SK-N-SH (cell line): ENCODE results near the gene UBE2I. TPM values are rescaled to one million over a fixed set of nuclear protein-coding genes. Genes with fewer than 3 reads are reported as not detected.
"Not testable (repeated sequence)": the region's sequence is repeated elsewhere in the genome, so short reads cannot be mapped to it uniquely, and the experiment has no call there.

ENCODE experiments used
- CTCF ChIA-PET: fragments of 300-600, 350-600 bp; formaldehyde crosslinking; extraction: SDS; loops from one replicate; lab custom pipeline; 2021; lab: Yijun Ruan, JAX
- POLR2A ChIA-PET: fragments of 350-600 bp; sonication (Branson Sonifier 250); formaldehyde crosslinking; extraction: SDS; loops from one replicate; lab custom pipeline; 2020; ENCODE audit warnings: antibody characterized with exemption, inconsistent platforms; lab: Yijun Ruan, JAX
- DNase-seq: peaks from one replicate; pipeline ENCODE4 v3.0.0; 2012
- H2AFZ ChIP-seq: fragments of 200-600 bp; sonication (generic); 2 replicates; pipeline ENCODE4 v1.8.1; 2016; ENCODE audit warnings: antibody characterized with exemption, mild to moderate bottlenecking, low read depth
- H3F3A ChIP-seq: fragments of 200-600 bp; sonication (generic); replicated peaks from 2 replicates; pipeline ENCODE3; 2016; ENCODE audit warnings: antibody characterized with exemption, mild to moderate bottlenecking; ENCODE audit not compliant: insufficient read depth
- H3K27ac ChIP-seq, 2 experiments: fragments of 200-500 bp in 1 of 2; fragments of 200-600 bp in 1 of 2; sonication (Bioruptor generic) in 1 of 2; sonication (generic), shearing (Covaris generic) in 1 of 2; 2 replicates each; pipeline versions ENCODE4 v1.5.1 to v1.6.1; 2014 to 2016; ENCODE audit warnings: low read depth in 2 of 2, inconsistent platforms in 1 of 2, low read length in 1 of 2, mild to moderate bottlenecking in 1 of 2, mixed read lengths in 1 of 2
- H3K27me3 ChIP-seq: fragments of 200-600 bp; sonication (generic), shearing (Covaris generic); 2 replicates; pipeline ENCODE4 v1.6.1; 2016; ENCODE audit warnings: mixed run types; ENCODE audit not compliant: insufficient read depth
- H3K36me3 ChIP-seq, 2 experiments: fragments of 200-500 bp in 1 of 2; fragments of 200-600 bp in 1 of 2; sonication (Bioruptor generic) in 1 of 2; sonication (generic) in 1 of 2; replicated peaks in 1 of 2; 2 replicates each; pipeline versions ENCODE3 to v1.5.1; 2014 to 2016; ENCODE audit warnings: low read length in 1 of 2, mild to moderate bottlenecking in 1 of 2; ENCODE audit not compliant: insufficient read depth in 2 of 2, control insufficient read depth in 1 of 2
- H3K4me1 ChIP-seq, 2 experiments: fragments of 200-500 bp in 1 of 2; fragments of 200-600 bp in 1 of 2; sonication (Bioruptor generic) in 1 of 2; sonication (generic), shearing (Covaris generic) in 1 of 2; 2 replicates each; pipeline versions ENCODE4 v1.5.1 to v1.6.1; 2014 to 2016; ENCODE audit warnings: low read depth in 1 of 2, low read length in 1 of 2, mixed run types in 1 of 2; ENCODE audit not compliant: insufficient read depth in 2 of 2, control insufficient read depth in 1 of 2
- H3K4me2 ChIP-seq: fragments of 200-600 bp; sonication (generic), shearing (Covaris generic); 2 replicates; pipeline ENCODE4 v1.6.1; 2017; ENCODE audit warnings: mixed run types
- H3K4me3 ChIP-seq, 2 experiments: fragments of 200-500 bp in 1 of 2; fragments of 200-600 bp in 1 of 2; sonication (Bioruptor generic) in 1 of 2; sonication (generic), shearing (Covaris generic) in 1 of 2; 2 replicates each; pipeline versions ENCODE4 v1.5.1 to v1.8.1; 2014 to 2016; ENCODE audit warnings: low read depth in 2 of 2, inconsistent platforms in 1 of 2, low read length in 1 of 2, mild to moderate bottlenecking in 1 of 2, mixed read lengths in 1 of 2, moderate library complexity in 1 of 2
- H3K79me2 ChIP-seq: fragments of 200-600 bp; sonication (generic); 2 replicates; pipeline ENCODE4 v1.8.1; 2017; ENCODE audit warnings: mild to moderate bottlenecking; ENCODE audit not compliant: insufficient read depth
- H3K9ac ChIP-seq: fragments of 200-600 bp; sonication (generic); 2 replicates; pipeline ENCODE4 v1.6.1; 2017; ENCODE audit warnings: mixed run types
- H3K9me2 ChIP-seq: fragments of 200-600 bp; sonication (generic); 2 replicates; pipeline ENCODE4 v1.6.1; 2017; ENCODE audit warnings: mixed run types
- H3K9me3 ChIP-seq: fragments of 200-600 bp; sonication (generic); 2 replicates; pipeline ENCODE4 v1.6.1; 2017; ENCODE audit warnings: mixed run types, mild to moderate bottlenecking, moderate library complexity
- H4K20me1 ChIP-seq: fragments of 200-600 bp; sonication (generic); 2 replicates; pipeline ENCODE4 v1.6.1; 2017; ENCODE audit warnings: mild to moderate bottlenecking, mixed run types; ENCODE audit not compliant: insufficient read depth
- CHD2 ChIP-seq: fragments of 150-350 bp; IDR thresholded peaks from 2 replicates; pipeline ENCODE4 v1.6.1; 2018; ENCODE audit warnings: low read length; ENCODE audit not compliant: partially characterized antibody
- ELF1 ChIP-seq: IDR thresholded peaks from 2 replicates; pipeline ENCODE4 v1.4.0; 2012
- GATA2 ChIP-seq: sonication (generic); formaldehyde crosslinking; IDR thresholded peaks from 2 replicates; pipeline ENCODE4 v1.5.0; 2020; ENCODE audit warnings: mild to moderate bottlenecking, missing genetic modification reagents
- MEF2A ChIP-seq: IDR thresholded peaks from 2 replicates; pipeline ENCODE4 v1.4.0; 2012; ENCODE audit warnings: low read depth, borderline replicate concordance
- RCOR1 ChIP-seq: fragments of 150-350 bp; IDR thresholded peaks from 2 replicates; pipeline ENCODE4 v1.6.1; 2017; ENCODE audit warnings: antibody characterized with exemption, low read length
- TCF12 ChIP-seq: IDR thresholded peaks from 2 replicates; pipeline ENCODE4 v1.4.0; 2012
- WGBS: methylation state at CpG from one replicate; pipeline ENCODE4 v1.1.6; 2017; ENCODE audit warnings: low lambda C conversion rate; 5-methylcytosine and 5-hydroxymethylcytosine counted together
- polyA plus RNA-seq, 3 experiments: library from polyadenylated mRNA; depleted of rRNA; stranded (reverse); fragments of >200 nt; gene quantifications; 2 replicates each; pipeline ENCODE4 v1.2.3, GENCODE V29; 2012
- TF ChIP-seq, protein P1 (sequence below): IDR thresholded peaks from 2 replicates; pipeline ENCODE4 v1.4.0; 2012; ENCODE audit warnings: low read depth, borderline replicate concordance
- TF ChIP-seq, protein P2 (sequence below): fragments of 150-350 bp; IDR thresholded peaks from 2 replicates; pipeline ENCODE4 v1.6.1; 2017; ENCODE audit warnings: antibody characterized with exemption, low read length, low read depth, borderline replicate concordance

UBE2I gene
- polyA plus RNA-seq, 1 of the 3 experiments (the other 2 are of a cell fraction) = 107 TPM

DNA sequence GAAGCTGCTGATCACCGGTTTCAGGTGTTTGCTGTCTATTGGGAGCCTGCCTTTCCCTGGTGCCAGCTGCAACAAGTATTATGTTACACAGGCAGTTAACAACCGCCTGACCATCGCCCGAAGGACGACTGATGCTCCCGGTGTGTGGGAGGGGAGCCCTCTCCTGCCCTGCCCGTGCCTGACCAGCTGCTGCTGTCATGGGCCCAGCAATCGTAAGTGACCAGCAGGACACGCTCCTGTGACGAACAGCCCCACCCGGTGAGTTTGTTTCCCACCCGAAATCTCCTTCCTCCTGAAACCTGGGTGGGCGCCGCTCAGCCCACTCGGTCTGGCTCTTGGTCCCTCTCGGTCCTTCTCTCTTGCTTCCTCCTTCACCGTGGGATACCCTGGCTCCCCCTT lies 17.9 kb upstream of the UBE2I start (continued):
- TF ChIP-seq, protein P1, sequence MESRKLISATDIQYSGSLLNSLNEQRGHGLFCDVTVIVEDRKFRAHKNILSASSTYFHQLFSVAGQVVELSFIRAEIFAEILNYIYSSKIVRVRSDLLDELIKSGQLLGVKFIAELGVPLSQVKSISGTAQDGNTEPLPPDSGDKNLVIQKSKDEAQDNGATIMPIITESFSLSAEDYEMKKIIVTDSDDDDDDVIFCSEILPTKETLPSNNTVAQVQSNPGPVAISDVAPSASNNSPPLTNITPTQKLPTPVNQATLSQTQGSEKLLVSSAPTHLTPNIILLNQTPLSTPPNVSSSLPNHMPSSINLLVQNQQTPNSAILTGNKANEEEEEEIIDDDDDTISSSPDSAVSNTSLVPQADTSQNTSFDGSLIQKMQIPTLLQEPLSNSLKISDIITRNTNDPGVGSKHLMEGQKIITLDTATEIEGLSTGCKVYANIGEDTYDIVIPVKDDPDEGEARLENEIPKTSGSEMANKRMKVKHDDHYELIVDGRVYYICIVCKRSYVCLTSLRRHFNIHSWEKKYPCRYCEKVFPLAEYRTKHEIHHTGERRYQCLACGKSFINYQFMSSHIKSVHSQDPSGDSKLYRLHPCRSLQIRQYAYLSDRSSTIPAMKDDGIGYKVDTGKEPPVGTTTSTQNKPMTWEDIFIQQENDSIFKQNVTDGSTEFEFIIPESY = no peak
- TF ChIP-seq MEF2A (no peak), ELF1 (no peak), CHD2 (no peak), RCOR1 (no peak), GATA2 (CRISPR knock-in tag) (no peak), TCF12 (no peak)
- TF ChIP-seq, protein P2, sequence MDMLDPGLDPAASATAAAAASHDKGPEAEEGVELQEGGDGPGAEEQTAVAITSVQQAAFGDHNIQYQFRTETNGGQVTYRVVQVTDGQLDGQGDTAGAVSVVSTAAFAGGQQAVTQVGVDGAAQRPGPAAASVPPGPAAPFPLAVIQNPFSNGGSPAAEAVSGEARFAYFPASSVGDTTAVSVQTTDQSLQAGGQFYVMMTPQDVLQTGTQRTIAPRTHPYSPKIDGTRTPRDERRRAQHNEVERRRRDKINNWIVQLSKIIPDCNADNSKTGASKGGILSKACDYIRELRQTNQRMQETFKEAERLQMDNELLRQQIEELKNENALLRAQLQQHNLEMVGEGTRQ = no peak
- TF ChIP-seq, all 33 proteins: peak for 0

DNA sequence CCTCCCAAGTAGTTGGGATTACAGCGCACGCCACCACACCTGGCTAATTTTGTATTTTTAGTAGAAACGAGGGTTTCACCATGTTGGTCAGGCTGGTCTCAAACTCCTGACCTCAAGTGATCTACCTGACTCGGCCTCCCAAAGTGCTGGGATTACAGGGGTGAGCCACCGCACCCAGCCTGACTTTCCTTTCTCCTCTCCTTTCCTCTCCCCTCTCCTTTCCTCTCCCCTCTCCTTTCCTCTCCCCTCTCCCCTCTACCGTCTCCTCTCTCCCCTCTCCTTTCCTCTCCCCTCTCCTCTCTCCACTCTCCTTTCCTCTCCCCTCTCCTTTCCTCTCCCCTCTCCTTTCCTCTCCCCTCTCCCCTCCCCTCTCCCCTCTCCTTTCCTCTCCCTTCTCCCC lies 17.2 kb upstream of the UBE2I start:
- H3K4me1 ChIP-seq, POLR2A ChIA-PET, H3K36me3 ChIP-seq, H2AFZ ChIP-seq, H3K27ac ChIP-seq, H3K9ac ChIP-seq, H3F3A ChIP-seq, H4K20me1 ChIP-seq, DNase-seq, H3K9me3 ChIP-seq, H3K4me2 ChIP-seq, H3K4me3 ChIP-seq, H3K79me2 ChIP-seq, H3K9me2 ChIP-seq: not testable (repeated sequence)
- WGBS = 61% methylated on average over 6 of the region's 6 CpGs
- peaks cover 47% of the 10 kb centered on the region for H3K27me3 ChIP-seq
- CTCF ChIA-PET = interaction anchor here (6.5 kb wide), 1 partner anchor 8 kb away, joined by 60 read pairs; no protein-coding TSS in a partner anchor

DNA sequence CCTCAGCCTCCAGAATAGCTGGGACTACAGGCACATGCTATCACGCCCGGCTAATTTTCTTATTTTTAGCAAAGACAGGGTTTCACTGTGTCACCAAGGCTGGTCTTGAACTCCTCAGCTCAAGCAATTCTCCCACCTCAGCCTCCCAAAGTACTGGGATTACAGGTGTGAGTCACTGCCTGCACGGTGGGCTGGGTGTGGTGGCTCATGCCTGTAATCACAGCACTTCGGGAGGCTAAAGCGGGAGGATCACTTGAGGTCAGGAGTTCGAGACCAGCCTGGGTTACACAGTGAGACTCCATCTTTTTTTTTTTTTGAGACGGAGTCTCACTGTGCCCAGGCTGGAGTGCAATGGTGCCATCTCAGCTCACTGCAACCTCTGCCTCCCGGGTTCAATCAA lies 16.6 kb upstream of the UBE2I start:
- H3F3A ChIP-seq, H3K36me3 ChIP-seq, POLR2A ChIA-PET, H3K9me3 ChIP-seq, H3K79me2 ChIP-seq, H3K27ac ChIP-seq, H3K9ac ChIP-seq, DNase-seq, H3K4me3 ChIP-seq, H2AFZ ChIP-seq, H3K4me2 ChIP-seq, H3K9me2 ChIP-seq, H4K20me1 ChIP-seq, H3K4me1 ChIP-seq: not testable (repeated sequence)
- CTCF ChIA-PET = interaction anchor here (1.4 kb wide), 1 partner anchor 45 kb away, joined by 3 read pairs; no protein-coding TSS in a partner anchor
- peaks cover 41% of the 10 kb centered on the region for H3K27me3 ChIP-seq
- WGBS = 44% methylated on average over 8 of the region's 8 CpGs
